Osteoblast (primary cell): ENCODE data around the gene CD1E. TPM values are rescaled to one million over a fixed set of nuclear protein-coding genes. Genes with fewer than 3 reads are reported as not detected.

ENCODE experiments used
- DNase-seq: peaks from one replicate; pipeline ENCODE4 v3.0.0; 2011; ENCODE audit warnings: low spot score, mixed read lengths; ENCODE audit not compliant: insufficient read length; ENCODE audit errors: missing footprints
- H2AFZ ChIP-seq: 2 replicates; pipeline ENCODE4 v1.6.0; 2011; ENCODE audit warnings: mild to moderate bottlenecking, low read length
- H3K27ac ChIP-seq: 2 replicates; pipeline ENCODE4 v1.5.1; 2011; ENCODE audit warnings: mild to moderate bottlenecking, low read depth, low read length, moderate library complexity
- H3K27me3 ChIP-seq: 2 replicates; pipeline ENCODE4 v1.6.0; 2012; ENCODE audit warnings: mild to moderate bottlenecking, control low read depth, inconsistent platforms, low read length, moderate library complexity; ENCODE audit not compliant: insufficient read depth
- H3K36me3 ChIP-seq: 2 replicates; pipeline ENCODE4 v1.5.1; 2011; ENCODE audit warnings: mild to moderate bottlenecking, low read length, control low read depth, moderate library complexity; ENCODE audit not compliant: insufficient read depth
- H3K4me1 ChIP-seq: 2 replicates; pipeline ENCODE4 v1.5.1; 2011; ENCODE audit warnings: mild to moderate bottlenecking, low read length, control low read depth, moderate library complexity; ENCODE audit not compliant: insufficient read depth
- H3K4me2 ChIP-seq: 2 replicates; pipeline ENCODE4 v1.6.0; 2011; ENCODE audit warnings: mild to moderate bottlenecking, low read length; ENCODE audit not compliant: insufficient read depth
- H3K4me3 ChIP-seq: fragments of 200-600 bp; sonication (generic); 3 replicates; pipeline ENCODE4 v1.5.1; 2012; ENCODE audit warnings: mild to moderate bottlenecking, low read length, inconsistent platforms; ENCODE audit not compliant: insufficient read depth
- H3K79me2 ChIP-seq: 2 replicates; pipeline ENCODE4 v1.6.0; 2012; ENCODE audit warnings: mild to moderate bottlenecking, low read length, control low read depth, inconsistent platforms; ENCODE audit not compliant: insufficient read depth
- H3K9me3 ChIP-seq: 2 replicates; pipeline ENCODE4 v1.5.1; 2011; ENCODE audit warnings: low read depth, low read length, control low read depth
- H4K20me1 ChIP-seq: 2 replicates; pipeline ENCODE4 v1.6.0; 2012; ENCODE audit warnings: mild to moderate bottlenecking, low read length, control low read depth; ENCODE audit not compliant: insufficient read depth
- CTCF ChIP-seq: IDR thresholded peaks from 2 replicates; pipeline ENCODE4 v1.5.1; 2011; ENCODE audit warnings: mild to moderate bottlenecking, low read depth, low read length, moderate library complexity; ENCODE audit errors: extremely low read depth
- total RNA-seq: library from RNA; depleted of rRNA; stranded (reverse); fragments of >200 nt; gene quantifications from 2 replicates; pipeline ENCODE4 v1.2.3, GENCODE V29; 2012

Gene CD1E
- total RNA-seq, 1 donor = not detected

- no peaks in the 10 kb centered on the region for H3K4me1 ChIP-seq
- H3K36me3 ChIP-seq = no peaks in the 10 kb centered on the region
- H3K79me2 ChIP-seq = no peaks in the 10 kb centered on the region
- DNase-seq = no peak
- no peak overlapping the region for H2AFZ ChIP-seq
- no peak for TF ChIP-seq CTCF
- H3K9me3 ChIP-seq = no peaks in the 10 kb centered on the region
- no peaks in the 10 kb centered on the region for H4K20me1 ChIP-seq
- H3K4me2 ChIP-seq = no peak overlapping the region
- no peak overlapping the region for H3K27ac ChIP-seq
- no peak overlapping the region for H3K4me3 ChIP-seq
- no peaks in the 10 kb centered on the region for H3K27me3 ChIP-seq
Measured at GRCh38 chr1:158324395-158324794, 29.3 kb upstream of the CD1E start.

DNA sequence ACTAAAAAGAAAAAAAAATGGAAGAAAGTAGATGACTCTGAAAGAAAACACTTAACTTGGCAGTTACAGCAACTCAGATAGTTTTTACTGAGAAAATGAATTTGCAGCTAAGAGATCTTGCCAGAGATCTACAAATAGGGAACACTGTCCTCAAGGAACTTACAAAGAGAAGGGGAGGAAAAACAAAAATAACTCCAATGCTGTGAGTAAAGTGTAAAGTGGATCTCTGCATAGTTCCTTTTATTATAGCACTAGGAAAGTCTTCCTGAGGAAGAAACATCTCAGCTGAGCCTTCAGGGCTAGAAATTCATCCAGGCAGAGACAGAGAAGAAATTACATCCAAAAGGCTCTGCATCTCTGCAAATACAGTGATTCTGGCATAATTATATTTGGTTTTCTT is 26.2 kb upstream of the CD1E start:
- Histone ChIP-seq H2AFZ (no peak overlapping the region), H3K4me3 (no peak overlapping the region), H3K36me3 (no peaks in the 10 kb centered on the region), H3K4me1 (no peaks in the 10 kb centered on the region), H3K27ac (no peak overlapping the region), H3K4me2 (no peak overlapping the region), H3K79me2 (no peaks in the 10 kb centered on the region), H3K27me3 (no peaks in the 10 kb centered on the region), H4K20me1 (no peaks in the 10 kb centered on the region), H3K9me3 (no peaks in the 10 kb centered on the region)
- no peak for TF ChIP-seq CTCF
- no peak for DNase-seq

- no peak overlapping the region for H2AFZ ChIP-seq
- no peaks in the 10 kb centered on the region for H3K79me2 ChIP-seq
- no peaks in the 10 kb centered on the region for H3K4me1 ChIP-seq
- H3K27me3 ChIP-seq = no peaks in the 10 kb centered on the region
- no peaks in the 10 kb centered on the region for H4K20me1 ChIP-seq
- no peaks in the 10 kb centered on the region for H3K36me3 ChIP-seq
- H3K4me3 ChIP-seq = no peak overlapping the region
- DNase-seq = no peak
- no peaks in the 10 kb centered on the region for H3K9me3 ChIP-seq
- no peak overlapping the region for H3K27ac ChIP-seq
- no peak for TF ChIP-seq CTCF
- no peak overlapping the region for H3K4me2 ChIP-seq
Measured at GRCh38 chr1:158328426-158328825, 25.3 kb upstream of the CD1E start.

DNA sequence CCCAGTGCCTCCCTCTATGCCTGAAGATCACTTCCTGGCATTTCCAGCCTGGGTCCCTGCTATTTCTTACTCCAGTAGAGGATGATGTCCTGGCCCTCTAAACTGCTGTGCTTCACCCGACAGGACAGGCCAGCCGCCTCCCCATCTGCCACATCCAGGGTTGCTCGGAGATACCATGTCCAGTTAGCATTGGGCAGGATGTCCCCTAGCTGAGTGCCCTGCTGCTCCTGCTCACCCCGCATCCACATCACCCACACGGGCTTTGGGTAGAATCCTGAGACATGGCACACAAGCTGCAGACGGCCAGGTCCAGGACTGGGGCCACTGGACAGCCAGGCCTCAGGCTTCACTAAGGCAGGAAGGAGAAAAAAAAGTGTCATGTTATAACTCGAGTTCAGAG is 24.4 kb upstream of the CD1E start:
- Histone ChIP-seq H2AFZ (no peak overlapping the region), H3K36me3 (no peaks in the 10 kb centered on the region), H3K27me3 (no peaks in the 10 kb centered on the region), H3K79me2 (no peaks in the 10 kb centered on the region), H4K20me1 (no peaks in the 10 kb centered on the region), H3K9me3 (no peaks in the 10 kb centered on the region), H3K4me1 (no peaks in the 10 kb centered on the region), H3K27ac (no peak overlapping the region), H3K4me3 (no peak overlapping the region), H3K4me2 (no peak overlapping the region)
- DNase-seq = no peak
- TF ChIP-seq CTCF = no peak
